H1 (cell line): Measurements from ENCODE around the gene TAGLN2. TPM values are rescaled to one million over a fixed set of nuclear protein-coding genes. Genes with fewer than 3 reads are reported as not detected.

Experiments
- CTCF ChIA-PET: fragments of 300-600 bp; sonication (Branson Sonifier 250); formaldehyde crosslinking; loops from one replicate; lab custom pipeline; 2021; ENCODE audit not compliant: partially characterized antibody; lab: Charles Lee
- POLR2A ChIA-PET: fragments of 300-600 bp; sonication (Branson Sonifier 250); formaldehyde crosslinking; loops from one replicate; lab custom pipeline; 2021; ENCODE audit warnings: inconsistent platforms; ENCODE audit not compliant: partially characterized antibody; lab: Charles Lee
- DNase-seq, 2 experiments: peaks; one replicate each; pipeline versions ENCODE4 v3.0.0 to v3.0.0-alpha.2; 2010 to 2022; ENCODE audit warnings: low spot score in 2 of 2, low read depth in 1 of 2, mixed read lengths in 1 of 2
- FAIRE-seq: peaks from 2 replicates; lab custom pipeline; 2011; peaks lifted over from hg19 to GRCh38; lab: Jason Lieb, UNC
- H2AFZ ChIP-seq: 2 replicates; pipeline ENCODE4 v1.8.1; 2012; ENCODE audit warnings: low read length, inconsistent platforms
- H2AK5ac ChIP-seq: 2 replicates; pipeline ENCODE4 v1.6.1; 2013; ENCODE audit warnings: low read depth, low read length
- H2BK120ac ChIP-seq: replicated peaks from 2 replicates; pipeline ENCODE3; 2013; ENCODE audit warnings: low read depth, low read length, inconsistent platforms
- H2BK12ac ChIP-seq: 2 replicates; pipeline ENCODE4 v1.6.1; 2013; ENCODE audit warnings: low read depth, low read length
- H2BK15ac ChIP-seq: 2 replicates; pipeline ENCODE4 v1.6.1; 2013; ENCODE audit warnings: low read length
- H2BK20ac ChIP-seq: 2 replicates; pipeline ENCODE4 v1.6.1; 2013; ENCODE audit warnings: low read length
- H2BK5ac ChIP-seq: 2 replicates; pipeline ENCODE4 v1.6.1; 2013; ENCODE audit warnings: low read depth, low read length
- H3K14ac ChIP-seq: 2 replicates; pipeline ENCODE4 v1.6.1; 2013; ENCODE audit warnings: inconsistent platforms; ENCODE audit not compliant: insufficient read length
- H3K18ac ChIP-seq: 2 replicates; pipeline ENCODE4 v1.6.1; 2013; ENCODE audit warnings: low read length; ENCODE audit errors: extremely low read depth
- H3K23ac ChIP-seq: 2 replicates; pipeline ENCODE4 v1.6.1; 2013; ENCODE audit warnings: inconsistent platforms; ENCODE audit not compliant: insufficient read length
- H3K23me2 ChIP-seq: 2 replicates; pipeline ENCODE4 v1.6.1; 2013; ENCODE audit warnings: low read depth, low read length
- H3K27ac ChIP-seq: 2 replicates; pipeline ENCODE4 v1.6.1; 2011; ENCODE audit warnings: low read depth, low read length, inconsistent platforms
- H3K27me3 ChIP-seq, 4 experiments: replicated peaks in 1 of 4; 1 replicate in 1 of 4; 2 replicates in 3 of 4; pipeline versions ENCODE4 v1.6.1 to v1.8.1; 2011 to 2013; ENCODE audit warnings: low read length in 3 of 4, mild to moderate bottlenecking in 3 of 4, inconsistent platforms in 2 of 4, mixed read lengths in 2 of 4, moderate library complexity in 1 of 4; ENCODE audit not compliant: control insufficient read depth in 3 of 4, insufficient read depth in 3 of 4; ENCODE audit errors: extremely low read depth in 1 of 4
- H3K36me3 ChIP-seq, 4 experiments: 2 replicates each; pipeline versions ENCODE4 v1.6.1 to v1.8.1; 2011 to 2013; ENCODE audit warnings: mild to moderate bottlenecking in 4 of 4, low read length in 3 of 4, moderate library complexity in 2 of 4, control low read depth in 1 of 4, inconsistent platforms in 1 of 4; ENCODE audit not compliant: insufficient read depth in 4 of 4, control insufficient read depth in 2 of 4
- H3K4ac ChIP-seq: replicated peaks from 2 replicates; pipeline ENCODE3; 2013; ENCODE audit warnings: low read length, low read depth, mixed read lengths, inconsistent platforms; ENCODE audit not compliant: insufficient read length
- H3K4me1 ChIP-seq, 4 experiments: replicated peaks in 1 of 4; 1 replicate in 1 of 4; 2 replicates in 3 of 4; pipeline versions ENCODE4 v1.6.1 to v1.8.1; 2011 to 2013; ENCODE audit warnings: low read length in 3 of 4, inconsistent platforms in 2 of 4, mixed read lengths in 1 of 4; ENCODE audit not compliant: insufficient read depth in 4 of 4, control insufficient read depth in 3 of 4
- H3K4me2 ChIP-seq, 2 experiments: 2 replicates each; pipeline versions ENCODE4 v1.6.1 to v1.8.1; 2011 to 2013; ENCODE audit warnings: low read depth in 2 of 2, low read length in 2 of 2, control low read depth in 1 of 2, inconsistent platforms in 1 of 2, mild to moderate bottlenecking in 1 of 2; ENCODE audit not compliant: insufficient read depth in 1 of 2
- H3K4me3 ChIP-seq, 4 experiments: fragments of 200-600, 300-600 bp in 1 of 4; sonication (generic), shearing (Covaris generic), sonication (Bioruptor Twin) in 1 of 4; 2 replicates each; pipeline versions ENCODE4 v1.5.1 to v1.8.1; 2011 to 2016; ENCODE audit warnings: low read length in 4 of 4, low read depth in 3 of 4, control low read depth in 2 of 4, inconsistent platforms in 2 of 4, mild to moderate bottlenecking in 2 of 4, mixed read lengths in 1 of 4, moderate library complexity in 1 of 4; ENCODE audit not compliant: insufficient read depth in 2 of 4; ENCODE audit errors: extremely low read depth in 1 of 4
- H3K56ac ChIP-seq: replicated peaks from 2 replicates; pipeline ENCODE3; 2013; ENCODE audit warnings: low read depth, mild to moderate bottlenecking, mixed read lengths, low read length, inconsistent platforms; ENCODE audit not compliant: insufficient read length
- H3K79me1 ChIP-seq: 2 replicates; pipeline ENCODE4 v1.6.1; 2013; ENCODE audit warnings: low read depth, low read length, control low read depth
- H3K79me2 ChIP-seq, 2 experiments: 2 replicates each; pipeline versions ENCODE4 v1.6.1 to v1.8.1; 2012 to 2013; ENCODE audit warnings: low read length in 2 of 2, mild to moderate bottlenecking in 2 of 2, inconsistent platforms in 1 of 2; ENCODE audit not compliant: insufficient read depth in 2 of 2, control insufficient read depth in 1 of 2
- H3K9ac ChIP-seq, 4 experiments: replicated peaks in 1 of 4; 1 replicate in 1 of 4; 2 replicates in 3 of 4; pipeline versions ENCODE4 v1.6.1 to v1.8.1; 2011 to 2013; ENCODE audit warnings: low read depth in 3 of 4, low read length in 3 of 4, control low read depth in 2 of 4, mild to moderate bottlenecking in 2 of 4, moderate library complexity in 2 of 4, inconsistent platforms in 1 of 4; ENCODE audit errors: extremely low read depth in 1 of 4
- H3K9me3 ChIP-seq, 2 experiments: 2 replicates each; pipeline versions ENCODE4 v1.6.1 to v1.8.1; 2012 to 2013; ENCODE audit warnings: mild to moderate bottlenecking in 2 of 2, moderate library complexity in 2 of 2, control low read depth in 1 of 2, inconsistent platforms in 1 of 2, low read depth in 1 of 2, low read length in 1 of 2, mixed read lengths in 1 of 2; ENCODE audit not compliant: insufficient read depth in 2 of 2
- H4K20me1 ChIP-seq, 2 experiments: replicated peaks in 1 of 2; 2 replicates each; pipeline versions ENCODE3 to v1.8.1; 2011 to 2013; ENCODE audit warnings: inconsistent platforms in 2 of 2, low read length in 2 of 2, mild to moderate bottlenecking in 1 of 2; ENCODE audit not compliant: insufficient read depth in 2 of 2, control insufficient read depth in 1 of 2
- H4K5ac ChIP-seq: 2 replicates; pipeline ENCODE4 v1.6.1; 2013; ENCODE audit warnings: low read length, low read depth, mixed read lengths, inconsistent platforms; ENCODE audit not compliant: insufficient read length
- H4K8ac ChIP-seq: 2 replicates; pipeline ENCODE4 v1.8.0; 2013; ENCODE audit warnings: mild to moderate bottlenecking, moderate library complexity, low read length, inconsistent platforms; ENCODE audit not compliant: insufficient read depth; ENCODE audit errors: extremely low read depth
- H4K91ac ChIP-seq: replicated peaks from 2 replicates; pipeline ENCODE3; 2013; ENCODE audit warnings: low read length, mixed read lengths, inconsistent platforms; ENCODE audit not compliant: insufficient read length
- BACH1 ChIP-seq: IDR thresholded peaks from 2 replicates; pipeline ENCODE4 v1.6.1; 2012; ENCODE audit warnings: low read length, improper control_type of control experiment
- CHD2 ChIP-seq: IDR thresholded peaks from 2 replicates; pipeline ENCODE4 v1.6.1; 2012; ENCODE audit warnings: low read length, improper control_type of control experiment
- E2F6 ChIP-seq: IDR thresholded peaks from 2 replicates; pipeline ENCODE4 v1.6.1; 2012; ENCODE audit warnings: inconsistent platforms
- EP300 ChIP-seq, 2 experiments: IDR thresholded peaks; 1 replicate in 1 of 2; 2 replicates in 1 of 2; pipeline ENCODE4 v1.6.1; 2011 to 2012; ENCODE audit warnings: low read depth in 2 of 2, low read length in 2 of 2, mild to moderate bottlenecking in 2 of 2, borderline replicate concordance in 1 of 2, inconsistent platforms in 1 of 2, moderate library complexity in 1 of 2
- MAFK ChIP-seq: IDR thresholded peaks from 2 replicates; pipeline ENCODE4 v1.6.1; 2012; ENCODE audit warnings: low read depth, mild to moderate bottlenecking, improper control_type of control experiment, low read length
- POLR2A ChIP-seq, 2 experiments: IDR thresholded peaks; 1 replicate in 1 of 2; 2 replicates in 1 of 2; pipeline ENCODE4 v1.6.1; 2011; ENCODE audit warnings: low read depth in 2 of 2, low read length in 2 of 2, mild to moderate bottlenecking in 2 of 2; ENCODE audit errors: control extremely low read depth in 1 of 2
- POU5F1 ChIP-seq: IDR thresholded peaks from 2 replicates; pipeline ENCODE4 v1.6.1; 2011; ENCODE audit warnings: low read depth, mild to moderate bottlenecking, low read length, moderate library complexity
- RNF2 ChIP-seq: fragments of 200-900, 300-1000 bp; sonication (generic); IDR thresholded peaks from 2 replicates; pipeline ENCODE4 v1.7.1; 2016; ENCODE audit warnings: borderline replicate concordance, low read depth, mild to moderate bottlenecking, antibody characterized with exemption, low read length; ENCODE audit not compliant: poor library complexity, severe bottlenecking; ENCODE audit errors: missing control alignments
- SIN3A ChIP-seq, 2 experiments: IDR thresholded peaks in 1 of 2; conservative IDR thresholded peaks in 1 of 2; 2 replicates each; pipeline ENCODE4 v1.6.1; 2011 to 2012; ENCODE audit warnings: low read length in 2 of 2, improper control_type of control experiment in 1 of 2, low read depth in 1 of 2, mild to moderate bottlenecking in 1 of 2
- SP2 ChIP-seq: IDR thresholded peaks from 2 replicates; pipeline ENCODE4 v1.6.1; 2012; ENCODE audit warnings: mild to moderate bottlenecking, low read length, inconsistent platforms
- SUZ12 ChIP-seq: fragments of 200-600 bp; sonication (generic); IDR thresholded peaks from 2 replicates; pipeline ENCODE4 v1.6.1; 2012; ENCODE audit warnings: mild to moderate bottlenecking, inconsistent platforms, low read length, moderate library complexity, mixed read lengths
- ZNF274 ChIP-seq: IDR thresholded peaks from 2 replicates; pipeline ENCODE4 v1.7.0; 2012; ENCODE audit warnings: low read length, borderline replicate concordance; ENCODE audit errors: extremely low read depth
- WGBS, 2 experiments: shearing (Covaris generic) in 1 of 2; methylation state at CpG; one replicate each; pipeline versions ENCODE4 v1.1.6 to v1.1.7; 2013 to 2015; ENCODE audit warnings: low lambda C conversion rate in 2 of 2, mixed read lengths in 2 of 2, inconsistent platforms in 1 of 2, low coverage in 1 of 2, missing lambda C conversion rate in 1 of 2; ENCODE audit not compliant: insufficient replicate concordance in 2 of 2, insufficient coverage in 1 of 2, insufficient read length in 1 of 2; ENCODE audit errors: extremely low coverage in 1 of 2, missing lambda C conversion rate in 1 of 2; 5-methylcytosine and 5-hydroxymethylcytosine counted together
- polyA plus RNA-seq, 7 experiments: library from polyadenylated mRNA; depleted of rRNA in 3 of 7; stranded (reverse) in 5 of 7; unstranded in 2 of 7; fragments of >200 nt in 5 of 7; fragments of 200-250 nt in 2 of 7; gene quantifications; 1 replicate in 5 of 7; 2 replicates in 1 of 7; 4 replicates in 1 of 7; pipeline versions ENCODE4 v1.2.1 to v1.2.3, GENCODE V29; 2011 to 2013; ENCODE audit warnings: missing spikeins in 2 of 7, mixed read lengths in 2 of 7
- total RNA-seq: library from RNA; stranded (reverse); fragmentation: NEBNext Ultra II Directional; extraction: Animal tissue kit (Norgen Biotek cat#: 25700); gene quantifications from 2 replicates; pipeline ENCODE4 v1.2.1, GENCODE V29; 2021

The TAGLN2 gene
- total and polyA plus RNA-seq, 2 of the 8 experiments (the other 6 are each of a cell fraction or from before 2014, with no cell fraction given) = 93.0 to 114 TPM

GRCh38 chr1:159940006-159940620 is 14.8 kb upstream of the TAGLN2 start:
- 92% methylated on average over 11 of the region's 11 CpGs; no CpG with 5 or more reads in 1 of the 2 experiments for WGBS, 2 experiments
- no peak overlapping the region for H2AK5ac ChIP-seq
- DNase-seq (no peak), FAIRE-seq (no peak)
- no peak overlapping the region for H2BK20ac ChIP-seq
- no peak overlapping the region for H3K56ac ChIP-seq
- H3K23me2 ChIP-seq = peaks cover 7% of the 10 kb centered on the region; the same call in 1 of the 2 replicates
- no peak overlapping the region for H3K14ac ChIP-seq
- H3K4ac ChIP-seq = no peak overlapping the region
- H3K9me3 ChIP-seq = no peaks in the 10 kb centered on the region
- no peak overlapping the region for H2BK120ac ChIP-seq
- no peak overlapping the region for H4K5ac ChIP-seq
- no peak overlapping the region for H2BK15ac ChIP-seq
- no peak overlapping the region for H3K9ac ChIP-seq
- no peak overlapping the region for H2AFZ ChIP-seq
- peaks cover 0 to 12% (median 4%) of the 10 kb centered on the region in 4 experiments; a peak in 7 of 8 replicates for H3K36me3 ChIP-seq
- peaks cover 0 to 24% (median 18%) of the 10 kb centered on the region in 4 experiments; a peak in 6 of 7 replicates for H3K4me1 ChIP-seq
- H4K91ac ChIP-seq = no peak overlapping the region
- H3K79me1 ChIP-seq = peaks cover 2% of the 10 kb centered on the region; the same call in 1 of the 2 replicates
- peaks cover 3 to 12% of the 10 kb centered on the region in 2 experiments; a peak in 2 of 4 replicates for H3K79me2 ChIP-seq
- no peak overlapping the region for H2BK5ac ChIP-seq
- H3K27ac ChIP-seq = no peak overlapping the region; the same call in 1 of the 2 replicates
- no peak overlapping the region for H3K18ac ChIP-seq
- H3K4me3 ChIP-seq = no peak overlapping the region
- H4K8ac ChIP-seq = no peak overlapping the region
- H3K4me2 ChIP-seq = no peak overlapping the region
- no peaks in the 10 kb centered on the region for H3K27me3 ChIP-seq
- H3K23ac ChIP-seq = no peak overlapping the region
- H2BK12ac ChIP-seq = no peak overlapping the region
- POLR2A ChIA-PET = interaction anchor here (0.8 to 6.0 kb wide), 5 partner anchors 10 to 87 kb away, joined by 3 to 41 read pairs (median 4); no protein-coding TSS in a partner anchor
- no peaks in the 10 kb centered on the region for H4K20me1 ChIP-seq
- CTCF ChIA-PET = interaction anchor here (0.7 to 35.5 kb wide), 11 partner anchors 8 to 146 kb away, joined by 3 to 696 read pairs (median 5); partner anchors contain the start of genes IGSF9 and SLAMF9
- TF ChIP-seq BACH1 = no peak
- TF ChIP-seq SUZ12 = no peak
- TF ChIP-seq CHD2 = no peak
- TF ChIP-seq SP2 = no peak
- TF ChIP-seq POU5F1 = no peak
- no peak for TF ChIP-seq MAFK
- no peak for TF ChIP-seq ZNF274
- TF ChIP-seq SIN3A (conservative IDR thresholded peaks at IDR 0.05 in 1 of 2, IDR thresholded peaks at IDR 0.05 in 1 of 2; ENCODE audit: low read depth in 1 of 2, low read length in 2 of 2) = no peak
- no peak for TF ChIP-seq EP300 (IDR thresholded peaks at IDR 0.05; ENCODE audit: borderline replicate concordance in 1 of 2, low read depth in 2 of 2, low read length in 2 of 2)
- no peak for TF ChIP-seq POLR2A (IDR thresholded peaks at IDR 0.05; ENCODE audit: control extremely low read depth in 1 of 2, low read depth in 2 of 2, low read length in 2 of 2)
- TF ChIP-seq RNF2 = no peak
- TF ChIP-seq E2F6 = no peak
